Measurements from ENCODE around the gene SRY. TPM values are rescaled to one million over a fixed set of nuclear protein-coding genes. Genes with fewer than 3 reads are reported as not detected.
"Not testable (repeated sequence)": the region's sequence is repeated elsewhere in the genome, so short reads cannot be mapped to it uniquely, and the experiment has no call there.

The SRY gene
- total RNA-seq = not detected
- not detected for polyA plus RNA-seq
- long read RNA-seq, donor 1 = 0 reads
- long read RNA-seq, donor 2 = 0 reads

DNA sequence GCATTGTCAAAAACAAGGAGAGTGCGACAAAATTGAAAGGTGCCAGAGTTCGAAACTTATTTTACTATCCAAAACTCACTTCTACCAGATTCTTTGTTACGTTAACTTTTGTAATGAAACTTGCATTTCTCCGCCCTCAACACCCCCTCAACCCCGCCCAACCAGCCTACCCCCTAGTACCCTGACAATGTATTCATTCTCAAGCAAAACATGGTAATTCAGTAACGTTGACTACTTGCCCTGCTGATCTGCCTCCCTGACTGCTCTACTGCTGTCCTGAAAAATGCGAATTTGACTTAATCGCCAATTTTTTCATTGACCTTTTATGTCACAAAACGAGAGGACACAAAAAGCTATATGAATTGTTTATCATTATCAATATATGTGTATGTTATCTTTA lies at the start of gene SRY:
Gene SRY, minus strand, starts transcription at position 83 of the 400 bp plus-strand sequence. Its CDS starts 79 bp downstream, at position 4.
- H3K27me3 ChIP-seq (ENCODE audit: control insufficient read depth in 1 of 2, insufficient read depth in 2 of 2, low read length in 1 of 2) = no peaks in the 10 kb centered on the region
- peaks cover 1% of the 10 kb centered on the region for H3K9me3 ChIP-seq (ENCODE audit: control insufficient read depth, low read length)
- no peaks in the 10 kb centered on the region for H3K36me3 ChIP-seq (ENCODE audit: control insufficient read depth in 1 of 2, insufficient read depth in 2 of 2, low read length in 1 of 2)
- H3K27ac ChIP-seq (ENCODE audit: low read depth in 1 of 2, low read length in 2 of 2) = no peak within 1 kb of the TSS
- ATAC-seq (ENCODE audit: low FRiP score) (no peak), DNase-seq (no peak)
- WGBS, 2 donors = 13% methylated on average over 9 of the region's 9 CpGs; no CpG with 5 or more reads in 1 of the 2 donors
- no peaks in the 10 kb centered on the region for H3K4me1 ChIP-seq (ENCODE audit: control insufficient read depth in 1 of 2, insufficient read depth in 2 of 2, low read length in 2 of 2)
- H3K4me3 ChIP-seq (ENCODE audit: low read length in 2 of 2) = no peak within 1 kb of the TSS
- intact Hi-C loops (cut with DNase I) = no loop called here

- 52% methylated on average over 2 of the region's 2 CpGs; no CpG with 5 or more reads in 1 of the 2 donors for WGBS, 2 donors
- no peaks in the 10 kb centered on the region for H3K36me3 ChIP-seq (ENCODE audit: control insufficient read depth in 1 of 2, insufficient read depth in 2 of 2, low read length in 1 of 2)
- no peaks in the 10 kb centered on the region for H3K27me3 ChIP-seq (ENCODE audit: control insufficient read depth in 1 of 2, insufficient read depth in 2 of 2, low read length in 1 of 2)
- intact Hi-C loops (cut with DNase I) = no loop called here
- no peak overlapping the region for H3K27ac ChIP-seq (ENCODE audit: low read depth in 1 of 2, low read length in 2 of 2)
- H3K9me3 ChIP-seq (ENCODE audit: control insufficient read depth, low read length) = no peaks in the 10 kb centered on the region
- no peaks in the 10 kb centered on the region for H3K4me1 ChIP-seq (ENCODE audit: control insufficient read depth in 1 of 2, insufficient read depth in 2 of 2, low read length in 2 of 2)
- no peak overlapping the region for H3K4me3 ChIP-seq (ENCODE audit: low read length in 2 of 2)
- ATAC-seq (ENCODE audit: low FRiP score) (no peak), DNase-seq (no peak)
Measured at GRCh38 chrY:2837078-2837477, 49.6 kb upstream of the SRY start.

DNA sequence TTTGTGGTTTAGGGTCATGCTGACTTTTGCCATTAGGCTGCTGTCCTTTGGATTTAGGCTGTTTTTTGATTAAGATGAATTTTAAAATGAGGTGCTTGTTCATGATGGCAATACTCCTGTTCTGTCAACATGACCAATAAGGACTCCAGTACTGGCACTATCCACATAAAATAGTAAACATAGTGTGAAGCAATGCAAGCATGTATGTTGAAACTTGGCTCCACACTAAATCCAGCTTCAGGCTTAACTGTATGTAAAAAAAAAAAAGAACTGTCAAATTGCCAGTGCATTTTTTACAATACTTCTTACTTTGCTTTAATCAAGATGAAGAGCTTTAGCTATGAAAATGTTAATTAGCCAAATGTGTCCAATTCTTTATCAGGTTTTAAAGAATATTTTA lies 47.7 kb upstream of the SRY start:
- no peaks in the 10 kb centered on the region for H3K36me3 ChIP-seq (ENCODE audit: control insufficient read depth in 1 of 2, insufficient read depth in 2 of 2, low read length in 1 of 2)
- no peak for ATAC-seq (ENCODE audit: low FRiP score)
- intact Hi-C loops (cut with DNase I) = no loop called here

DNA sequence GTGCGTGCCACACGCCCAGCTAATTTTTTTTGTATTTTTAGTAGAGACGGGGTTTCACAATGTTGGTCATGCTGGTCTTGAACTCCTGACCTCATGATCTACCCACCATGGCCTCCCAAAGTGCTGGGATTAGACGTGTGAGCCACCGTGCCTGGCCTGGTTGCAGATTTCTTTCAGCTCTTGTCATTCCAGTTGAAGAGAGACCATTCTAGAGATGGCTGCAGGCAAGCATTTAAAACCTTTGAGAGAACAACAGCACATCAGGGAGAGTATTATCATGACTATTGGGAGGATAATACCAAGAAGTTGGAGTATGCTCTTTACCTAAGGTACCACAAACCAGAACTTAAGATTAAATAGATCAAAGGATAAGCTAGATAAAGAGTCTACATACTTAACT lies 41.0 kb upstream of the SRY start:
- H3K9me3 ChIP-seq (ENCODE audit: control insufficient read depth, low read length) = no peaks in the 10 kb centered on the region
- H3K36me3 ChIP-seq (ENCODE audit: control insufficient read depth in 1 of 2, insufficient read depth in 2 of 2, low read length in 1 of 2) = no peaks in the 10 kb centered on the region
- H3K4me3 ChIP-seq (ENCODE audit: low read length in 2 of 2) = no peak overlapping the region
- WGBS, 2 donors = 65% methylated on average over 5 of the region's 5 CpGs; no CpG with 5 or more reads in 1 of the 2 donors
- intact Hi-C loops (cut with DNase I) = no loop called here
- no peak overlapping the region for H3K27ac ChIP-seq (ENCODE audit: low read depth in 1 of 2, low read length in 2 of 2)
- no peaks in the 10 kb centered on the region for H3K27me3 ChIP-seq (ENCODE audit: control insufficient read depth in 1 of 2, insufficient read depth in 2 of 2, low read length in 1 of 2)
- no peaks in the 10 kb centered on the region for H3K4me1 ChIP-seq (ENCODE audit: control insufficient read depth in 1 of 2, insufficient read depth in 2 of 2, low read length in 2 of 2)
- ATAC-seq (ENCODE audit: low FRiP score) (no peak), DNase-seq (no peak)

More for the DNA sequence above, 47.7 kb upstream of the SRY start:
- no peak overlapping the region for H3K27ac ChIP-seq (ENCODE audit: low read depth in 1 of 2, low read length in 2 of 2)
- no peaks in the 10 kb centered on the region for H3K4me1 ChIP-seq (ENCODE audit: control insufficient read depth in 1 of 2, insufficient read depth in 2 of 2, low read length in 2 of 2)
- DNase-seq = no peak
- H3K9me3 ChIP-seq (ENCODE audit: control insufficient read depth, low read length) = no peaks in the 10 kb centered on the region
- H3K4me3 ChIP-seq (ENCODE audit: low read length in 2 of 2) = no peak overlapping the region
- no peaks in the 10 kb centered on the region for H3K27me3 ChIP-seq (ENCODE audit: control insufficient read depth in 1 of 2, insufficient read depth in 2 of 2, low read length in 1 of 2)

DNA sequence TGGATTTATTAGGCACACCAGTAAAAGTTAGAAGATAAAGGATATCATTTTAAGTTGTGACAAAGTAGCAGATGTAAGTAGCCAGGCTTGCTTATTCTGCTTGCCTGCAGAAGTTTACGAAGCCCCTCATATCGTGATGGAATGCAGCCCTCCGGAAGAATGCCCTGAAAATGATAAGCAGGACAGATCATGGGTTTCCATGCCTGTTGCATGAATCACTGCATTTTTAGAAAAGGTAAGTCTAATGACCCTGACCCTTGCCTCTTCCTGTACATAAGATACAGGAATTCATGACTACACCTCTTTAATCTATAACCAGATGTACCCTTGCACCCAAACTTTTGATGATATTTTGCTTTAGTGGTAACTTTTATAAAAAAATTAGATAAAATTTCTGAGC lies 37.0 kb upstream of the SRY start:
- H3K4me1 ChIP-seq (ENCODE audit: control insufficient read depth in 1 of 2, insufficient read depth in 2 of 2, low read length in 2 of 2) = no peaks in the 10 kb centered on the region
- H3K36me3 ChIP-seq (ENCODE audit: control insufficient read depth in 1 of 2, insufficient read depth in 2 of 2, low read length in 1 of 2) = no peaks in the 10 kb centered on the region
- DNase-seq = no peak
- no peak overlapping the region for H3K27ac ChIP-seq (ENCODE audit: low read depth in 1 of 2, low read length in 2 of 2)
- no peak overlapping the region for H3K4me3 ChIP-seq (ENCODE audit: low read length in 2 of 2)
- intact Hi-C loops (cut with DNase I) = no loop called here
- H3K9me3 ChIP-seq (ENCODE audit: control insufficient read depth, low read length) = no peaks in the 10 kb centered on the region
- no peaks in the 10 kb centered on the region for H3K27me3 ChIP-seq (ENCODE audit: control insufficient read depth in 1 of 2, insufficient read depth in 2 of 2, low read length in 1 of 2)
- ATAC-seq (ENCODE audit: low FRiP score) = no peak
- WGBS, 2 donors = 58% methylated on average over 3 of the region's 3 CpGs; no CpG with 5 or more reads in 1 of the 2 donors

GRCh38 chrY:2817146-2817896 lies 29.8 kb upstream of the SRY start:
- intact Hi-C loops (cut with DNase I); H3K27ac ChIP-seq (ENCODE audit: low read depth in 1 of 2, low read length in 2 of 2): not testable (repeated sequence)

DNA sequence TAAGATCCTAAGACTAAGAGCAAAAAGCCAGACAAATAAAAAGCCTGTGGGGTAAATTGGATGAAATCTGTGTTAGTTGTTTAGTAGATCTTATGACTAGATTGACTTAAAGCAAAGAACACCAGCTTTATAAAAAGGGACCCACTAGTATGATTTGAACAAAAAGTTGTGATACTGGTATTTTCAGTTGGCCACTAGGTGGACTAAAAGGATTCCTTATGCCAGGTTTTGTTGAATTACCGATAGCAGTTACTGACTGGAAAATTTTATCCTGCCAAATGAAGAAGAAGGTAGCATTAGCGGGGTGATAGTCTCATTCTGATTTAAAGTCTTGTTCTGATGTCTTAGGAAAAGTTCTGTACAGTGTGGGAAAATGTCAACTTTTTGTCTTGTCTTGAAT lies 12.8 kb upstream of the SRY start:
- DNase-seq (no peak), ATAC-seq (ENCODE audit: low FRiP score) (no peak)
- no peaks in the 10 kb centered on the region for H3K4me1 ChIP-seq (ENCODE audit: control insufficient read depth in 1 of 2, insufficient read depth in 2 of 2, low read length in 2 of 2)
- 11% methylated on average over 2 of the region's 2 CpGs; no CpG with 5 or more reads in 1 of the 2 donors for WGBS, 2 donors
- no peaks in the 10 kb centered on the region for H3K27me3 ChIP-seq (ENCODE audit: control insufficient read depth in 1 of 2, insufficient read depth in 2 of 2, low read length in 1 of 2)
- no peaks in the 10 kb centered on the region for H3K36me3 ChIP-seq (ENCODE audit: control insufficient read depth in 1 of 2, insufficient read depth in 2 of 2, low read length in 1 of 2)
- H3K9me3 ChIP-seq (ENCODE audit: control insufficient read depth, low read length) = no peaks in the 10 kb centered on the region
- H3K27ac ChIP-seq (ENCODE audit: low read depth in 1 of 2, low read length in 2 of 2) = no peak overlapping the region
- H3K4me3 ChIP-seq (ENCODE audit: low read length in 2 of 2) = no peak overlapping the region
- intact Hi-C loops (cut with DNase I) = no loop called here

More at GRCh38 chrY:2817146-2817896, 29.8 kb upstream of the SRY start:
- 87% methylated on average over 10 of the region's 10 CpGs; no CpG with 5 or more reads in 1 of the 2 donors for WGBS, 2 donors
- not testable (repeated sequence) for H3K36me3 ChIP-seq (ENCODE audit: control insufficient read depth in 1 of 2, insufficient read depth in 2 of 2, low read length in 1 of 2); DNase-seq; ATAC-seq (ENCODE audit: low FRiP score); H3K27me3 ChIP-seq (ENCODE audit: control insufficient read depth in 1 of 2, insufficient read depth in 2 of 2, low read length in 1 of 2); H3K4me3 ChIP-seq (ENCODE audit: low read length in 2 of 2); H3K9me3 ChIP-seq (ENCODE audit: control insufficient read depth, low read length); H3K4me1 ChIP-seq (ENCODE audit: control insufficient read depth in 1 of 2, insufficient read depth in 2 of 2, low read length in 2 of 2)

DNA sequence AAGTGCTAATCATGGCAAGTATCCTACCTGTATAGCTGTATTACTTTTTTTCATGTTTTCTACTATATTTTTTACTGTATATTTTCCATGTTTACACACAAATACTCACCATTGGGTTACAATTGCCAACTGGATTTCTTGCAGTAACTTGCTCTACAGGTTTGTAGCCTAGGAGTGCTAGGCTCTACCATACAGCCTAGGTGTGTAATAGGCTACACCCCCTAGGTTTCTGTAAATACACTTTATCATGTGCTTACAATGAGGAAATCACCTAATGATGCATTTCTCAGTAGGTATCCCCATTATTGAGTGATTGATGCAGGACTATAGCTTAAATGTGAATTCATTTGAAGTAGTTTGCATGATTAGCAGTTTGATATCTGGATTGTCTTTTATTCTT lies 10.5 kb upstream of the SRY start:
- no peak overlapping the region for H3K4me3 ChIP-seq (ENCODE audit: low read length in 2 of 2)
- H3K36me3 ChIP-seq (ENCODE audit: control insufficient read depth in 1 of 2, insufficient read depth in 2 of 2, low read length in 1 of 2) = no peaks in the 10 kb centered on the region
- no peaks in the 10 kb centered on the region for H3K27me3 ChIP-seq (ENCODE audit: control insufficient read depth in 1 of 2, insufficient read depth in 2 of 2, low read length in 1 of 2)
- intact Hi-C loops (cut with DNase I) = no loop called here
- ATAC-seq (ENCODE audit: low FRiP score) (no peak), DNase-seq (no peak)
- H3K9me3 ChIP-seq (ENCODE audit: control insufficient read depth, low read length) = no peaks in the 10 kb centered on the region
- no peak overlapping the region for H3K27ac ChIP-seq (ENCODE audit: low read depth in 1 of 2, low read length in 2 of 2)
- no peaks in the 10 kb centered on the region for H3K4me1 ChIP-seq (ENCODE audit: control insufficient read depth in 1 of 2, insufficient read depth in 2 of 2, low read length in 2 of 2)

- no peaks in the 10 kb centered on the region for H3K36me3 ChIP-seq (ENCODE audit: control insufficient read depth in 1 of 2, insufficient read depth in 2 of 2, low read length in 1 of 2)
- no peaks in the 10 kb centered on the region for H3K4me1 ChIP-seq (ENCODE audit: control insufficient read depth in 1 of 2, insufficient read depth in 2 of 2, low read length in 2 of 2)
- no peak overlapping the region for H3K4me3 ChIP-seq (ENCODE audit: low read length in 2 of 2)
- no peak for ATAC-seq (ENCODE audit: low FRiP score)
- 75% methylated on average over 7 of the region's 7 CpGs; no CpG with 5 or more reads in 1 of the 2 donors for WGBS, 2 donors
- intact Hi-C loops (cut with DNase I) = no loop called here
- DNase-seq = no peak
- H3K9me3 ChIP-seq (ENCODE audit: control insufficient read depth, low read length) = no peaks in the 10 kb centered on the region
- no peaks in the 10 kb centered on the region for H3K27me3 ChIP-seq (ENCODE audit: control insufficient read depth in 1 of 2, insufficient read depth in 2 of 2, low read length in 1 of 2)
- no peak overlapping the region for H3K27ac ChIP-seq (ENCODE audit: low read depth in 1 of 2, low read length in 2 of 2)
Measured at GRCh38 chrY:2796977-2797523, 9.6 kb upstream of the SRY start.

All from aorta (tissue), 5 donors.